K562 (cell line): ENCODE results near the gene POLR2M. TPM values are rescaled to one million over a fixed set of nuclear protein-coding genes. Genes with fewer than 3 reads are reported as not detected.

Experiments used
- ATAC-seq: fragments of 200-7000 bp; cut with Tn5 transposase; 3 replicates; pipeline ENCODE4 v1.9.1; 2020; ENCODE audit warnings: moderate library complexity
- BruUV-seq: library from RNA; stranded (reverse); fragments of 400-500 nt; replicated peaks from 2 replicates; lab custom pipeline; 2021; lab: Mats Ljungman, UMichigan
- CTCF ChIA-PET: fragments of 300-600 bp; formaldehyde crosslinking; extraction: SDS; loops from one replicate; lab custom pipeline; 2021; ENCODE audit warnings: low intra/inter-chr PET ratio; lab: Yijun Ruan, JAX
- POLR2A ChIA-PET: fragments of 300-600, 350-650 bp; sonication (Branson Sonifier 250); formaldehyde crosslinking; extraction: SDS; loops from one replicate; lab custom pipeline; 2021; ENCODE audit warnings: antibody characterized with exemption, inconsistent platforms; lab: Yijun Ruan, JAX
- DNase-seq, 4 experiments: peaks; one replicate each; pipeline versions ENCODE4 v3.0.0 to v3.0.0-alpha.2; 2011 to 2018; ENCODE audit warnings: low spot score in 3 of 4, mixed read lengths in 3 of 4; ENCODE audit errors: extremely low read depth in 1 of 4
- FAIRE-seq: peaks from 2 replicates; lab custom pipeline; 2011; peaks lifted over from hg19 to GRCh38; lab: Jason Lieb, UNC
- H2AFZ ChIP-seq: 2 replicates; pipeline ENCODE4 v1.6.0; 2011; ENCODE audit warnings: low read depth, low read length, control low read depth, inconsistent platforms
- H3K27ac ChIP-seq: fragments of 200-600 bp; 3 replicates; pipeline ENCODE4 v1.8.0; 2011; ENCODE audit warnings: low read depth, mild to moderate bottlenecking, control low read depth, inconsistent platforms, low read length, moderate library complexity, mixed read lengths; ENCODE audit errors: extremely low read depth
- H3K27me3 ChIP-seq, 2 experiments: fragments of 300-600 bp in 1 of 2; 2 replicates in 1 of 2; 3 replicates in 1 of 2; pipeline versions ENCODE4 v1.6.0 to v1.8.0; 2011; ENCODE audit warnings: inconsistent platforms in 2 of 2, low read length in 2 of 2, mild to moderate bottlenecking in 1 of 2, mixed read lengths in 1 of 2, moderate library complexity in 1 of 2; ENCODE audit not compliant: control insufficient read depth in 2 of 2, insufficient read depth in 2 of 2
- H3K36me3 ChIP-seq: fragments of 300-600 bp; 3 replicates; pipeline ENCODE4 v1.8.0; 2011; ENCODE audit warnings: mild to moderate bottlenecking, low read length, inconsistent platforms; ENCODE audit not compliant: control insufficient read depth, insufficient read depth
- H3K4me1 ChIP-seq, 2 experiments: fragments of 200-600 bp in 1 of 2; replicated peaks in 1 of 2; 2 replicates in 1 of 2; 3 replicates in 1 of 2; pipeline versions ENCODE4 v1.5.1 to v1.8.0; 2011; ENCODE audit warnings: inconsistent platforms in 2 of 2, low read length in 2 of 2, mild to moderate bottlenecking in 1 of 2, mixed read lengths in 1 of 2, moderate library complexity in 1 of 2; ENCODE audit not compliant: control insufficient read depth in 2 of 2, insufficient read depth in 2 of 2
- H3K4me2 ChIP-seq: 2 replicates; pipeline ENCODE4 v1.6.1; 2011; ENCODE audit warnings: low read length, control low read depth, inconsistent platforms, mixed read lengths; ENCODE audit not compliant: insufficient read depth
- H3K4me3 ChIP-seq: fragments of 200-600 bp; sonication (generic), shearing (Covaris generic); 2 replicates; pipeline ENCODE4 v1.5.1; 2016; ENCODE audit warnings: control low read depth, inconsistent platforms
- H3K79me2 ChIP-seq: fragments of 200-600 bp; 3 replicates; pipeline ENCODE4 v1.8.0; 2011; ENCODE audit warnings: low read length, inconsistent platforms; ENCODE audit not compliant: control insufficient read depth, insufficient read depth
- H3K9ac ChIP-seq, 2 experiments: 2 replicates each; pipeline versions ENCODE4 v1.6.0 to v1.6.1; 2011; ENCODE audit warnings: low read depth in 2 of 2, low read length in 2 of 2, control low read depth in 1 of 2, inconsistent platforms in 1 of 2, mild to moderate bottlenecking in 1 of 2, mixed read lengths in 1 of 2; ENCODE audit not compliant: insufficient read depth in 1 of 2
- H3K9me1 ChIP-seq: one replicate; pipeline ENCODE4 v1.6.0; 2011; ENCODE audit warnings: inconsistent platforms, mild to moderate bottlenecking, low read length, moderate library complexity; ENCODE audit not compliant: control insufficient read depth, insufficient read depth
- H3K9me3 ChIP-seq: replicated peaks from 2 replicates; pipeline ENCODE4 v1.5.1; 2011; ENCODE audit warnings: low read depth, low read length, inconsistent platforms; ENCODE audit not compliant: control insufficient read depth, insufficient read depth
- H4K20me1 ChIP-seq: replicated peaks from 2 replicates; pipeline ENCODE4 v1.6.1; 2011; ENCODE audit warnings: low read length, inconsistent platforms, mixed read lengths; ENCODE audit not compliant: control insufficient read depth, insufficient read depth
- ARID1B ChIP-seq: fragments of 450-650 bp; IDR thresholded peaks from 2 replicates; pipeline ENCODE4 v1.6.1; 2016; ENCODE audit warnings: antibody characterized with exemption, mild to moderate bottlenecking, inconsistent platforms
- ARID3A ChIP-seq: IDR thresholded peaks from 2 replicates; pipeline ENCODE4 v1.6.1; 2012; ENCODE audit warnings: low read depth, low read length, improper control_type of control experiment, borderline replicate concordance
- BRCA1 ChIP-seq, 2 experiments: fragments of 450-650 bp in 1 of 2; sonication (generic) in 1 of 2; formaldehyde crosslinking in 1 of 2; IDR thresholded peaks; 2 replicates each; pipeline versions ENCODE4 v1.5.0 to v1.6.1; 2017 to 2020; ENCODE audit warnings: mild to moderate bottlenecking in 1 of 2, missing genetic modification reagents in 1 of 2
- FUS ChIP-seq: fragments of 200-400 bp; formaldehyde crosslinking; optimal IDR thresholded peaks from 2 replicates; pipeline ENCODE3; 2017; ENCODE audit warnings: low read depth, low read length
- HNRNPK ChIP-seq: fragments of 200-400 bp; formaldehyde crosslinking; IDR thresholded peaks from one replicate; pipeline ENCODE4 v1.6.1; 2018; ENCODE audit warnings: mild to moderate bottlenecking, low read depth, low read length; ENCODE audit not compliant: poor library complexity, severe bottlenecking
- KAT7 ChIP-seq: sonication (generic); formaldehyde crosslinking; IDR thresholded peaks from 2 replicates; pipeline ENCODE4 v1.8.0; 2022; ENCODE audit warnings: missing genetic modification reagents, mild to moderate bottlenecking, borderline replicate concordance
- MAX ChIP-seq: sonication (generic); formaldehyde crosslinking; IDR thresholded peaks from 2 replicates; pipeline ENCODE4 v1.9.0; 2022; ENCODE audit warnings: mild to moderate bottlenecking, missing genetic modification reagents
- NKRF ChIP-seq: fragments of 450-650 bp; IDR thresholded peaks from 2 replicates; pipeline ENCODE4 v1.6.1; 2016; ENCODE audit warnings: borderline replicate concordance
- PHB ChIP-seq: fragments of 250-450 bp; sonication (Bioruptor Pico); IDR thresholded peaks from 2 replicates; pipeline ENCODE4 v1.5.0; 2021
- SIN3A ChIP-seq, 2 experiments: fragments of 150-350 bp in 1 of 2; IDR thresholded peaks; 2 replicates each; pipeline ENCODE4 v1.6.1; 2011 to 2016; ENCODE audit warnings: borderline replicate concordance in 2 of 2, low read depth in 2 of 2, low read length in 2 of 2, mild to moderate bottlenecking in 2 of 2, moderate library complexity in 2 of 2; ENCODE audit not compliant: control insufficient read depth in 1 of 2
- ZEB2 ChIP-seq: fragments of 450-650 bp; IDR thresholded peaks from 2 replicates; pipeline ENCODE4 v1.6.1; 2016
- ZNF449 ChIP-seq: fragments of 250-450 bp; sonication (Bioruptor Pico); IDR thresholded peaks from 2 replicates; pipeline ENCODE4 v1.8.0; 2022; ENCODE audit warnings: moderate library complexity, mild to moderate bottlenecking, inconsistent platforms
- WGBS: fragments of 100-300 bp; shearing (Covaris generic); methylation state at CpG from one replicate; pipeline ENCODE4 v1.1.6; 2016; ENCODE audit warnings: low coverage, mixed read lengths; ENCODE audit not compliant: insufficient coverage; ENCODE audit errors: missing lambda C conversion rate; 5-methylcytosine and 5-hydroxymethylcytosine counted together
- in situ Hi-C: fragments of 300-500 bp; cut with MboI; formaldehyde crosslinking; loops from 4 replicates; pipeline ENCODE4 v1.15.0; 2018; ENCODE audit warnings: inconsistent platforms, mixed read lengths
- intact Hi-C: fragments of 100-400 bp; cut with micrococcal nuclease; formaldehyde crosslinking; loops from 2 replicates; pipeline ENCODE4 v1.14.2; 2022
- polyA plus RNA-seq, 8 experiments: library from polyadenylated mRNA; depleted of rRNA in 4 of 8; stranded (reverse) in 5 of 8; unstranded in 3 of 8; fragments of >200 nt; fragmentation: Nextera tagmentation in 2 of 8; fragmentation: Illumina TruSeq in 1 of 8; extraction: Ambion mirVana in 2 of 8; extraction: Trizol in 1 of 8; gene quantifications; 2 replicates each; pipeline versions ENCODE4 v1.2.1 to v1.2.3, GENCODE V29; 2011 to 2014; ENCODE audit warnings: inconsistent platforms in 1 of 8, missing spikeins in 1 of 8
- total RNA-seq, 7 experiments: library from RNA; depleted of rRNA in 6 of 7; stranded (reverse); fragments of >200 nt in 6 of 7; fragmentation: Illumina TruSeq in 2 of 7; extraction: Trizol in 2 of 7; gene quantifications; 2 replicates each; pipeline versions ENCODE4 v1.2.1 to v1.2.3, GENCODE V29; 2011 to 2021; ENCODE audit warnings: low replicate concordance in 1 of 7

POLR2M gene
- total and polyA plus RNA-seq, 9 of the 15 experiments (the other 6 are each of a cell fraction or from before 2014, with no cell fraction given), result 9.2 to 1,050 (median 43.0) TPM

DNA sequence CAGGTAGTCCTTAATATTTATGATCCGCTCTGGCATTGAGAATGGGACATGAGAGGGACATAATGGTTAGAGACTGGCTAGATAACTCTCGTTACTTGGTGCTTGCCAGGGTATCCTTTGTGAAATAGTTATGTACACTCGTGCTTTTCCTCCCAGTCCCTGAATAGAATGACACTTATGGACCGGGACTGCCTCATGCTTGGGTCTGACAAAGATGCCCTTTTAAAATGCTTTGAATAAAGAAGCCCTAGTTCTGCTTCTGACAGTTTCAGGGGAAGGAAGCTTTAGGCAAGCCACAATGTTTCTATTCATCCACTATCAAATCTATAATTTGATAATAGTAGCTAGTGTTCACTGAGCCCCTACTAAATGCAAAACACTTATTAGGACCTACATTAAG lies 29.4 kb downstream of the POLR2M start (continued):
- TF ChIP-seq ARID3A, result no peak
- no peak for TF ChIP-seq ZEB2
- no peak for TF ChIP-seq PHB (CRISPR knock-in tag)
- TF ChIP-seq HNRNPK, result no peak
- TF ChIP-seq ZNF449 (CRISPR knock-in tag), result no peak
- TF ChIP-seq MAX, result no peak
- no peak for TF ChIP-seq FUS
- TF ChIP-seq, all 486 proteins: peak for 0

GRCh38 chr15:57736591-57736990 lies 30.1 kb downstream of the POLR2M start:
- no peak for FAIRE-seq
- in situ Hi-C loops, result loop anchor here (25.0 kb wide), 1 partner anchor 326 kb away; the partner anchor contains the start of gene ALDH1A2
- TF ChIP-seq ARID1B, result no peak
- no peak for TF ChIP-seq BRCA1 (IDR thresholded peaks at IDR 0.05)
- TF ChIP-seq BRCA1 (CRISPR knock-in tag; IDR thresholded peaks at IDR 0.05), result no peak
- no peak for TF ChIP-seq SIN3A (IDR thresholded peaks at IDR 0.05; ENCODE audit: borderline replicate concordance in 2 of 2, control insufficient read depth in 1 of 2, low read depth in 2 of 2, low read length in 2 of 2)
- no peak for TF ChIP-seq NKRF
- TF ChIP-seq KAT7 (CRISPR knock-in tag), result no peak
- TF ChIP-seq, all 486 proteins: peak for 0
- Histone ChIP-seq H3K4me1 (peaks cover 0 to 14% of the 10 kb centered on the region in 2 experiments; a peak in 3 of 5 replicates), H3K4me2 (no peak overlapping the region), H4K20me1 (no peaks in the 10 kb centered on the region), H3K79me2 (no peaks in the 10 kb centered on the region), H3K27ac (no peak overlapping the region), H3K36me3 (no peaks in the 10 kb centered on the region; the same call in 2 of the 3 replicates), H3K4me3 (no peak overlapping the region), H3K9ac (no peak overlapping the region), H3K27me3 (peaks cover 0 to 9% of the 10 kb centered on the region in 2 experiments; a peak in 1 of 5 replicates), H3K9me3 (no peaks in the 10 kb centered on the region; the same call in 1 of the 2 replicates), H2AFZ (no peak overlapping the region), H3K9me1 (no peaks in the 10 kb centered on the region)
- ATAC-seq, result no peak
- intact Hi-C loops, result no loop called here
- WGBS, result 30% methylated on average over 2 of the region's 2 CpGs
- no TSS peak for BruUV-seq
- no peak for DNase-seq
- ChIA-PET CTCF (no interaction called here), POLR2A (no interaction called here)
